HG03139 (cell line): ENCODE measurements around the gene ZNF76.
"Not testable (repeated sequence)": the region's sequence is repeated elsewhere in the genome, so short reads cannot be mapped to it uniquely, and the experiment has no call there.

Experiments
- ATAC-seq: cut with Tn5 transposase; IDR thresholded peaks from one replicate; pipeline ENCODE4 v1.9.1; 2021; ENCODE audit not compliant: unreplicated experiment

Gene ZNF76

GRCh38 chr6:35321091-35321490 lies 61.6 kb downstream of the ZNF76 start:
- no peak for ATAC-seq

GRCh38 chr6:35327349-35328027 lies 68.0 kb downstream of the ZNF76 start:
- ATAC-seq, result peak; percentile 50

DNA sequence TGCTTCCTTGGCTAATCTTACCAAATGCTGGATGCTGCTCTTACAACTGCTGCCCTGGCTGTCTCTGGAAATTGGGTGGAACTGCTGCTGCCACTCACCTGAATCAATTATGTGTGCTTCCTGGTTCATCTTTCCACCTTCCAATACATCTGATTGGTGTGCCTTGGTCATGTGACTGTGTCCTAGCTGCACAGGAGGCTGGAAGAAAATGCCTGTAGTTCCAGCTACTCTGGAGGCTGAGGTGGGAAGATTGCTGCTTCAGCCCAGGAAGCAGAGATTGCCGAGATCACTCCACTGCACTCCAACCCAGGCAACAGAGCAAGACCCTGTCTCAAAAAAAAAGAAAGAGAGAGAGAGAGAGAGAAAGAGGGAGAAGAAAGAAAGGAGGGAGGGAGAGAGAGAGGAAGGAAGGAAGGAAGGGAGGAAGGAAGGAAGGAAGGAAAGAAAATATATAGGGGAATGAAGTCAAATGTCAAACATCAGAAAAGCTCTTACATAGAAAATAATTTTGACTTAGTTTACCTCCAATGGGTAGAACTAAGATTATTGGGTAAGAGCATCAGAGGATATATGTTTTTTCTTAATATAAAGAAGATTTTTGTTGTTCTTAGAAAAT lies 68.7 kb downstream of the ZNF76 start:
- no peak for ATAC-seq

DNA sequence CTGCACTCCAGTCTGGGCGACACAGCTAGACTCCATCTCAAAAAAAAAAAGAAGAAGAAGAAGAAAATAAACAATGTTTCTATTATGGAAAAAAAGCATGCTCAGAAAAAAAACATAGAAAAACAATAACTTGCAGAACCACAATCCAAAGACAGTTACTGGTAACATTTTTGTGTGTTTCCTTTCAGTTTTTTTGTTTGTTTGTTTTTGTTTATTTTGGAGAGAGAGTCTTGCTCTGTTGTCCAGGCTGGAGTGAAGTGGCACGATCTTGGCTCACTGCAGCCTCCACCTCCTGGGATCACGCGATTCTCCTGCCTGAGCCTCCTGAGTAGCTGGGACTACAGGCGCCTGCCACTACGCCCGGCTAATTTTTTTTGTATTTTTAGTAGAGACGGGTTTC lies 69.4 kb downstream of the ZNF76 start:
- not testable (repeated sequence) for ATAC-seq

GRCh38 chr6:35330541-35331119 lies 71.1 kb downstream of the ZNF76 start:
- ATAC-seq, result no peak

DNA sequence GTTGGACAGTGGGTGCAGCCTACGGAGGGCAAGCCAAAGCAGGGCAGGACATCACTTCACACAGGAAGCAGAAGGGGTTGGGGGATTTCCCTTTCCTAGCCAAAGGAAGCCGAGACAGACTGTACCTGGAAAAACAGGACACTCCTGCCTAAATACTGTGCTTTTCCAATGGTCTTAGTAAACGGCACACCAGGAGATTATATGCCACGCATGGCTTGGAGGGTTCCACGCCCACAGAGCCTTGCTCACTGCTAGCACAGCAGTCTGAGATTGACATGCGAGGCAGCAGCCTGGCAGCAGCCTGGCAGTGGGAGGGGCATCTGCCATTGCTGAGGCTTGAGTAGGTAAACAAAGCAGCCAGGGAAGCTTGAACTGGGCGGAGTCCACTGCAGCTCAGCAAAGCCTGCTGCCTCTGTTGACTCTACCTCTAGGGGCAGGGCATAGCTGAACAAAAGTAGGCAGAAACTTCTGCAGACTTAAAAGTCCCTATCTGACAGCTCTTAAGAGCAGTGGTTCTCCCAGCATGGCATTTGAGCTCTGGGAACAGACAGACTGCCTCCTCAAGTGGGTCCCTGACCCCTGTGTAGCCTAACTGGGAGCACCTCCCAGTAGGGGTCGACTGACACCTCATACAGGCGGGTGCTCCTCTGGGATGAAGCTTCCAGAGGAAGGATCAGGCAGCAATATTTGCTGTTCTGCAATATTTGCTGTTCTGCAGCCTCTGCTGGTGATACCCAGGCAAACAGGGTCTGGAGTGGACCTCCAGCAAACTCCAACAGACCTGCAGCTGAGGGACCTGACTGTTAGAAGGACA lies 72.7 kb downstream of the ZNF76 start:
- ATAC-seq, result not testable (repeated sequence)

DNA sequence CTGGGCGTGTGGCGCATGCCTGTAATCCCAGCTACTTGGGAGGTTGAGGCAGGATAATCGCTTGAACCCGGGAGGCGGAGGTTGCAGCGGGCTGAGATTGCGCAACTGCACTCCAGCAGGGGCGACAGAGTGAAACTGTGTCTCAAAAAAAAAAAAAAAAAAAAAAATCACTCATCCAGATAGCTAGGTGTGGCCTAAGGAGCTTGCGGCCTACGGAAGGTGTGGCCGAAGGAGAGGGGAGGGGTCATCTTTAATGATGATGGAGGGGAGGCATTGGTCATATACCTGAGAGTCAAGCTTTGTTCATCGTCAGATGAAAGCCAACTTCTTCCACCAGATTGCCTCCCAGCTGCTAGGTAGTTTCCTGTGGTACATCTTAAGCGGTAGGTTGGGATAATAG lies 82.0 kb downstream of the ZNF76 start:
- ATAC-seq, result no peak

DNA sequence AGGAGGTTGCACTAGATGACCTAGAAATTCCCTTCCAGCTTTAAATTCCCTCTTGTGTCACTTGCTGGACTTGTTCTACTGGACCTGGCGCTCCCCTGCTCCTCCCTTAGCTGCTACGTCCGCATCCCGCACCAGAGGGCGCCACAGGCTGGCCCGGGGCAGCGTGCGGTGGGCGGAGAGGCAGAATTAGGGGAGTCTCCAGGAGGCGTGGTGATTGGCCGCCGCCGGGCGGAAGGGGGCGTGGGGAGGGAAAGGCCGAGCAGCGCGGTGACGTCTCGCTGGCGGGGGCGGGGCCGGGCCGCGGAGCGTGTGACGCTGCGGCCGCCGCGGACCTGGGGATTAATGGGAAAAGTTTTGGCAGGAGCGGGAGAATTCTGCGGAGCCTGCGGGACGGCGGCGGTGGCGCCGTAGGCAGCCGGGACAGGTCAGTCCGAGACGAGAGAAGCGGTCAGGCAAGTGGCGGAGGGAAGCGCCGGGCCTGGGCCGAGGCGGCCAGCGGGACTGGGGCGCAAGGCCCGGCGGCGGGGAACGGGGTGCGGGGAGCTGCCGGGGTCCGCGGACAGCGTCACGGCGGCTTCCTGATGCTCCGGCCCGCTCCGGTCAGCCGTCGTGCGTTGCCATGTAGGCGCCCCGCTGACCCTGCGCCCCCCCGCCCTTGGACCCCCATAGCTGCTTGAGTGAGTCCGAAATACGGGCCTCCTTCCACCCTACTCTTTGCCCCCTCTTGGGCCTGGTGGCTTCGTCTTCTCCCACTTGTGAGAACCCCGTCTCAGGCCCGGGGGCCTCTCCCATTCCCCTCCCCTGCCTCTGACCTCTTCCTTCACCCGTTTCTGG lies 82.9 kb downstream of the ZNF76 start, which contains the start of gene PPARD:
Gene PPARD, plus strand, starts transcription at position 301 of the 834 bp plus-strand sequence. CDS start 68,530 bp downstream, outside the sequence.
- peak; percentile 94 for ATAC-seq

DNA sequence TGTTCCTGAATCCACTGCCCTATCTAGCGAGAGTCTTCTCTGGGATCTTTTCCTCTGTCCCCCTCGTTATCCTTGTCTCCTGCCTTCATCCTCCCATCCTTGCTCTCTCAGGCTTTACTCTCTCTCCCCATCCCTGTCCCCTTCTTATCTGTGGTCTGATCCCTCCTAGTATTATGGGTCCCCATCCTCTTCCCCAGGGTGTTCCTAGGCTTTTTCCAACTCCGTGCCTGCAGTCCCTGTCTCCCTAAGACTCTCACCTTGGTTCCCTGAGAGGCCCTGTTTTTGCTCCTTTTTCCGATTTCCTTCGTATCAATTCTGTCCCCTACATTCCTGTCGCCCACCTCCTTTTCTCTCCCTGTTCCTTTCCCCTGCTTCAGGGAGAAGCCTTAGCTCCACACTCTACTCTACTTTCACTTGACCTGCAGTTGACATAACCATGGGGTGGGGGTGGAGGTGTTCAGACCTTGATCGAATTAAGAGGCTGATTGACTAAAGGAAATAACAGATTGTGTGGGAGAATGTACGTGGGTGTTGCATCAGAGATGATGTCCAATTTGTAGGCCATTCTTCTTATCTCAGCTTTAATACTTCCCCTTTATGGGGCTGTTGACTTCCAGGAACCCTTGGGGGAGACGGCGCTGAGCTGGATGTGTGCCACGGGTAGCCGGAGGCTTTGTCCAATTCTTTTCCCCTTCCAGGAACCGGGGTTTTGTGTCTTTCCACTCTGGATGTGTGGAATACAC lies 83.7 kb downstream of the ZNF76 start:
- ATAC-seq, result no peak

- ATAC-seq, result no peak
These were observed 84.5 kb downstream of the ZNF76 start for GRCh38 chr6:35343835-35344550.
